Activated gamma-delta T cell treated with Interleukin-2 at 50 U/mL for 16 hours (primary cell): ENCODE data around the gene REV1.
"Not testable (repeated sequence)": the region's sequence is repeated elsewhere in the genome, so short reads cannot be mapped to it uniquely, and the experiment has no call there.

ENCODE experiments used
- DNase-seq: peaks from one replicate; pipeline ENCODE4 v3.0.0-alpha.2; 2020

REV1 gene

DNA sequence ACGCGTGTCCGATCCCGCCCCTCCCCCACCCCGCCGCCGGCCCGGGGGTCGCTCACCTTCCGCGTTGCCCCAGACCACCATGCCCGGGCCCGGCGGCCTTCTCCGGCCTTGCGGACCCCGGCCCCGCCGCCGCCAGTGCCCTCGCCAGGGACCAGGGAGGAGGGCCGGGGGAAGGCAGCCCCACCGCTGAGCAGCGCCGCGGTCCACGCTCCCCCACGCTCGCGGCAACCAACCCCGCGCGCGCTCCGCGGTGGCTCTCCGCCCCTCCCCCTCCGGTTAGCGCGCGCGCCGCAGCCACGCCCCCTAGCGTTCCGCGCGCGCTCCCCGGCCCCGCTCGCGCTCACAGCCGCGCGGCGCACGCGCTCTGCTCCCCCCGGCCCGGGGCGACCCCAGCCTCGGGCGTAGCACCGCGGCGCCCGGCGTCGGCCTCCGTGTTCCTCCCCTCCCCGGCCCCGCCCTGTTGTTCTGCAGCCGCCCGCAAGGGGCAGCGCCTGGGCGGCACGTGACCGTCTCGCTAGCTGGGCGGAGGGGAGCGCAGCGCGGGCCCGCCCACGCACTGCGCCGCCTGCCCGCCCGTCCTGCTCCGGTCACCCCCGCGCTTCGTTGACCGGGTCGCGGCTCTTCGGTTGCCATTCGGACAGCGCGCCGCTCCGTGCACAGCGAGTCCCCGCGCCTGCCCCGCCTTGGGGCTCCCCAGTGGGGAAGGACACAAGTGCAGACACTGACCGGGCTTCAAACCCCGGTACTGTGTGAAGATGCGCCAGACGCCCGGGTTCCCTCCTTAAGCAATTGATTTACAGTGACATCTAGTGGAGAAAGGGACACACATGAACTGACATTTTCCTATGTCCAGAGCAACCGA lies at the start of gene REV1:
REV1 (minus strand) TSS at position 257 of the 862 bp plus-strand sequence. CDS start 25,042 bp downstream, outside the sequence.
- peak; percentile 93 for DNase-seq

DNA sequence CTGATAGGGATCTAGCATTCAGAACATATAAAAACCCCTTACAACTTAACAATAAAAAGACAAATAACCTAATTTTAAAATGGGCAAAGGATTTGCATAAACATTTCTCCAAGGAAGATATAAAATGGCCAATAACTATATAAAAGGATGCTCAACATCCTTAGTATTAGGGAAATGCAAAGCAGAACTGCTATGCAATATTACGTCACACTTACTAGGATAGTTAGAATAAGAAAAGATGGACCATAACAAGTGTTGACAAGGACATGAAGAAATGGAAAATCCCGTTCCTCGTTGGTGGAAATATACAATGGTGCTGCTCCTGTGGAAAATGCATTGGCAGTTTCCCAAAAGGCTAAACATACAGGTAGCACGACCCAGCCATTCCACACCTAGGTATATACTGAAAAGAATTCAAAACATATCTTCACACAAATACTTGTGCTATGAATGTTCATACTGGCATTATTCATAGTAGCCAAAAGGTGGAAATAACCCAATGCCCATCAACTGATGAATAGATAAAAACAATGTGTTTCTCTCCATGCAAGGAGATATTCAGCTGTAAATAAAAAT lies 48.2 kb upstream of the REV1 start:
- DNase-seq, result no peak

DNA sequence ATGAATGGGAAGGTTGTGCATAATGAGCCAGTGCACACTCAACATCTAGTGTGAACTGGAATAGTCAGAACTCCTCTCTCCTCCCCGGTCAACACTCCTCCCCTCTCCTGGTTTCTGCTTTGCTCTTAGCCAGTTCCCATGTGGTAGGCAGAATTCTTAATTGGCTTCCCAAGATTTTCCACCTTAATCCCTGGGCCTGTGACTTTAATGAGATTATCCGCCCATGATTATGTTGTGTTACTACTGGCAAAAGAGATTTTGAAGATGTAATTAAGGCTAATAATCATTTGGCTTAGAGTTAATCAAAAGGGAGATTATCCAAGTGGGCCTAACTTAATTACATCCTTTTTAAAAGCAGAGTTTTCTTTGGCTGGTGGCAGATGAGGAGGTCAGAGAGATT lies 34.2 kb upstream of the REV1 start:
- no peak for DNase-seq

DNA sequence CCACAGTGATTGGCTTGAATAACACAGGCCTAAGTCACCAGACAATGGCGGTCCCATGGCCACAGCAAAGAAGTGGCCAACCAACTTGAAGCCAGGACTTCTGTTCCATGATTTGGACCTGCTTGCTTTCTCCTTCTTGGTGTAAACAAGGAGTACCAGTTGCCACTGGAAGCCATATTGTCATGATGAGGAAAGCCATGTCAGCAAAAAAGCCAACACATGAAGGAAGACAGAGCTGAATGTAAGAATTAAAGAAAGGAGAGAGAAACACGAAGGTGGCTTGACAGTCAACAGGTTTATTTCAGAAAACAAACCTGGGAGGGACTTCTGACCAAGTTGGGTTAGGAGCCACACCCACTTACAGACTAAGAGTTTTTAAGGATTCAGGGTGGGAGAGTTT lies 32.3 kb upstream of the REV1 start:
- DNase-seq, result no peak

DNA sequence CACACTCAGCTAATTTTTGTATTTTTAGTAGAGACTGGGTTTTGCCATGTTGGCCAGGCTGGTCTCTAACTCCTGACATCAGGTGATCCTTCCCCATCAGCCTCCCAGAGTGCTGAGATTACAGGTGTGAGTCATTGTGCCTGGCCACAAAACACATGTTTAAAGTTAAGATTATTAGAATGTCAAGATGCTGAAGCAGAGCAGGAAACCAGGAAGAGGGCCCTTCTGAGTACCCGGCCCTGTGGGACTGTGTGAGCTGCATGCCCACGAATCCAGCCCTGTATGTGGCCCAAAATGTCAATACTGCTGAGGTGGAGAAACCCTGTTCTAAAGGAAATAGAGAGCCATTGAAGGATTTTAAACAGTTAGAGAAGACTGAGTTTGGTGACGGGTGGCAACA lies 31.0 kb upstream of the REV1 start:
- no peak for DNase-seq

DNA sequence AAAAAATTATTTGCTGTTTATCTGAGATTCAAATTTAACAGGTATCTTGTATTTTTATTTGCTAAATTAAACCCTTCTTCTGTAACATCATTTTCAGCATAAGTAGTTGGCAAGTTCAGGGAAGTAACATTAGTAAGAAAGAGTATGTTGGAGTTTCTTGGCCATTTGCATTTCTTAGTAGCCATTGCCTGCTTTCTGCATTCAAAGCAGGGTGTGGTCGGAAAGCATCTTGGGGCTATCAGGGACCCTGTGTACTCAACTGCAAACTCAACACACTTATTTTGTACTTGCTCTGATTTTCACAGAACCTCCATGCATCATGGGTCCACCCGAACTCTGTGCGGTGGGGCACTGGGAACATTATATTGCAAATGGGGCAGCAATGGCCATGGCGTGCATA lies 30.4 kb upstream of the REV1 start:
- DNase-seq, result no peak

DNA sequence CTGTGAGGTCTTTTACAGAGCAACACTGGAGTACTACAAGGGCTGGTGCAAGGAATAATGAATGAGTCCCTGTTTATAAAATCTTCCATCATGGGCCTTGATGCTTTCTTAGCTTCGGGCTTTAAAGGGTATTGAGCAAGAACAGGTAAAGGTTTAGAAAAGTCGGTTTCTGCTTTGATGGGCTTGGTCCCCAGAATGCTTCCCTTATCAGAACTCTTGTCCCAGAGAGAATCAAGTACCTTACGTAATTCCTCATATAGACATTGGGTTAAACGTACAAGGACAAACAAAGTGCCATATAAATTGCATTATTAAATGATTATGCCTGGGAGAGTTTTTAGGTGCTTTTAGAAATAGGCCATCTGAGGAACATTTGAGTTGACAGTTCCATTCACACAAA lies 24.5 kb upstream of the REV1 start:
- DNase-seq, result no peak

DNA sequence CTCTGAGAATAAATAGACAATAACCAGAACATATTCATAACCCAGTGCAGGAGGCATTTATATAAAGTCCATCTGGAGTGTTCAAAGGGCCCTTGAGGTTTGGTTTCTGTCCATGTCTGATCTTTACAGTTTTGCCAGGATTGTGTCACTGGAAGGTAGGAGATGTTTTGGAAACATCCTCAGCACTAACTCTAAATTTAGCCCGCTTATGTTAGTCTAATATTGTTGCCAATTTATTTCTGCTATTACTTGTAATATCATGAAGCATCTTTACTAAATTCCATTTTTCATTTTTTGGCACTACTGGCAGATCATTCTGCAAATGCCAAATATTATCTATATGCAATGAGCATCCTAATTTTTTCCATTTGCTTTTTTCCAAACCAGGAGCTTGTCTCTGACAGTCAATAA lies 22.4 kb upstream of the REV1 start:
- no peak for DNase-seq

DNA sequence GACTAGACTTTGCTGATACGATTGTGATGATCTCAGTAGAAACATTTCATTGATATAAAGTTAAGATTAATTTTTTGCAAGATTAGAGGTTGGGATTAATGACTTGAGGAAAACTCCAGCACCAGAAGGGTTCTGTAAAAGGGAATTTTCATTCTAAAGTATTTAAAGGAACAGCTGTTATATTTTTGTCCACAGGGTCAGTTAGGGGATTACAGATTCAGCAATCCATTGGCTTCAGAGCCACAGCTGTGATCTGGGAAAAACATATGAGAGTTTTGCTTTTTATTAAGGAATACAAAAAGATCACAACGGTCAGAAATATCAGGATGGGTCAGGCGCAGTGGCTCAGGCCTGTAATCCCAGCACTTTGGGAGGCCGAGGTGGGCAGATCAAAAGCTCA lies 19.6 kb upstream of the REV1 start:
- DNase-seq, result no peak

DNA sequence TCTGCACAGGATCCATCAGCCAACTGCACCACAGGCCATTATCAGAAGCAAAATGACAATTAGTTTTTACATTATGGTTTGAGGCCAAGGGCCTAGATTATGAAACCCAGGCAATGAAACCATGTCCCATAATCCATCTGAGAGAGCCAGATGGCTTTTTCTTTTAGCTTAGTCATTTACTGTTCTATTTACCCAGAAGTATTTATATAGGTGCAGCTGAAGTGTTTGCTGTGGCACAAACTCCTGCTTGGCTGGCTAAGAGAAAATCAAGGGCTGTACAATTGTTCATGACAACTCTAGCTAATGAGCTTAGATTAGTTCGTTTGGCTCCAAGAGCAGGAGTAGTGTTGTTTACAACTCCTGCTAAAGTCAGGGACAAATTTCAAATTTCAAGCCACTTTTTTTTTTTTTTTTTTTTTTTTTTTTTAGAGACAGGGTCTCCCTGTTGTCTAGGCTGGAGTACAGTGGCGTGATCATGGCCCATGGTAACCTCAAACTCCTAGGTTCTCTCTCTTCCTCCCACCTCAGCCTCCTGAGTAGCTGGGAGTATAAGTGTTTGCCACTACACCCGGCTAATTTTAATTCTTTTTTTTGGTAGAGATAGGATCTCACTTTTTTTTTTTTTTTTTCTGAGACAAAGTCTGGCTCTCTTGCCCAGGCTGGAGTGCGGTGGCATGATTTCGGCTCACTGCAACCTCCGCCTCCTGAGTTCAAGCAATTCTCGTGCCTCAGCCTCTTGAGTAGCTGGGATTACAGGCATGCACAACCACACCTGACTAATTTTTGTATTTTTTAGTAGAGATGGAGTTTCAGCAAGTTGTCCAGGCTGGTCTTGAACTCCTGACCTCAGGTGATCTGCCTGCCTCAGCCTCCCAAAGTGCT lies 18.4 kb upstream of the REV1 start:
- no peak for DNase-seq

DNA sequence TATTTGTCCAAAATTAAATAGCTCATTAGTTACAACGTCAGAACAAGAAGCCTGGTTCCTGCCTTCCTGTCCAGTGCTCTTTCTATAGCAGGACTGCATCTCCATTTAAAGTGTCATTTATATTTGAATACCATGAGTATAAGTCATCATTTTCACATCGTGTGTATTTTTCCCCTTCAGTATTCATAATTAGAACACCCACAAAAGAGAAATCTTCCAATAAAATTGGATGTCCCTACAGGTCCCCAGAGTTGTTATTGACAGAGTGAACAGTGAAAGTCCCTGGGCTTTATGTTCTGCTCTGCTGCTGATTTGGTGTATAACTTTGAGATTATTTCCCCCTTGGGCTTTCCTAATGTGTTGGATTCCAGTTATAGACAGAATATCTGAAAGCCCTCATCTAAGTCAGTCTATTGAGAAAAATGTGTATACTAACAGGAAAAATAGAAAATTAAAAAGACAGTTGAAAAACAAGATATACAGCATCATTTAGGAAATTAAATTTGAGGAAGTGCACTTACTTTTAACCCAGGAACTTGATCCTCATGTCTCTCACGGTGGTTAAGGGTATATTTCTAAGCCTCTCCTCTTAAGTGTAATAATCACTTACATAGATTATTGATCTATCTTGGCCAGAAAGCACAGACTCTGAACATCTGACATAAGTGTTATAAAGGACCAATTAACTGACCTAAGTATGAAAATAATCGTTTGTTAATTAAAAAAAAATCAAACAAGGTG lies 15.2 kb upstream of the REV1 start:
- DNase-seq, result no peak

DNA sequence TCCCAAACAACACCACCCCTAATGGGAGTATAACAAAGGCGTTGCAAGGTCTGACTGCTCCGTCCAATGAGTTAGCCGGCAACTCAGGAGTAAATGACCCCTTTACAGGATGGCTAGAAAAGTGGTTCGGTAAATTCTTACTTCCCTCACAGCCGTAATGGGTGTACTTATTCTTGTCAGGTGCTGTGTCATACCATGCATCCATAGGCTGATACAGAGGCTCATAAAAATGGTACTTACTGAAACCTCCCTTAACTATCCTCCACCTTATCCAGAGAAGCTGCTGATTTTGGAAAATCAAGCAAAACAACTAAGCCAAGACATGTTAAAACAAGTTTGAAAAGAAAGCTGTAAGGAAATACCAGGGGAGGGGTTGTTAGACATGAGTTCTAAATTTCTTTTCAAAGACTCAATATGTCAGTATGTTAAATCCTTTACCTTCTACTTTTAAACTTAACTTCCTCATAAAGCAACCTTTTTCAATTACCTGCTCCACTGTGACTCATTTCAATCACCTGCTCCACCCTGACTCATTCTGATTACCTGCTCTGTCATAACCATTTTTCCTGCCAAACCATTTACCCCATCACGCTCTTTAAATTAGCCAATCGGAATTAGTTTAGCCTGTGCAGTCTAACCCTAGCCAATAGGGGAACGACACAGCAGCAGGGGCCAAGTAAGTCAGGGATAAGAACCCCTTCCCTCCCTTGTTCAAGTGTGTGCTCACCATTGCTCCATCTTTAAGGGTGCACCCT lies 14.0 kb upstream of the REV1 start:
- DNase-seq, result not testable (repeated sequence)

DNA sequence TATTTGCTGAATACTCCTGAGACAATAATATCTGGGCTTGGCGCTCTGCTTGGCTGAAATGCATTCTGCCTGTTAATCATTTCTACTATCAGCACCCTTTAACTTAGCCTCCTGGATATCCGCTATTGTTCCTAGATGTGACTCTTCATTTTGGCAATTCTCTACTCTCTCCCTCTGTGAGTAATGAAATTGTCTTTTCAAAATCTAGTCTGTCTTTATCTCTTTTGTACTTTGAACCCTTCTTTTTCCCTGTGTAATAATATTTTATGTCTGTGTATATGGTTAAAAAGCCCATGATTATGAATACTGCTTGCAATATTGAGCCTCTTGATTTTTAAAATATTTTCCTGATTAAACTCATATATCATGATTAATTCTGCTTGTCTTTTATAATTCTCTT lies 6.2 kb upstream of the REV1 start:
- DNase-seq, result no peak

DNA sequence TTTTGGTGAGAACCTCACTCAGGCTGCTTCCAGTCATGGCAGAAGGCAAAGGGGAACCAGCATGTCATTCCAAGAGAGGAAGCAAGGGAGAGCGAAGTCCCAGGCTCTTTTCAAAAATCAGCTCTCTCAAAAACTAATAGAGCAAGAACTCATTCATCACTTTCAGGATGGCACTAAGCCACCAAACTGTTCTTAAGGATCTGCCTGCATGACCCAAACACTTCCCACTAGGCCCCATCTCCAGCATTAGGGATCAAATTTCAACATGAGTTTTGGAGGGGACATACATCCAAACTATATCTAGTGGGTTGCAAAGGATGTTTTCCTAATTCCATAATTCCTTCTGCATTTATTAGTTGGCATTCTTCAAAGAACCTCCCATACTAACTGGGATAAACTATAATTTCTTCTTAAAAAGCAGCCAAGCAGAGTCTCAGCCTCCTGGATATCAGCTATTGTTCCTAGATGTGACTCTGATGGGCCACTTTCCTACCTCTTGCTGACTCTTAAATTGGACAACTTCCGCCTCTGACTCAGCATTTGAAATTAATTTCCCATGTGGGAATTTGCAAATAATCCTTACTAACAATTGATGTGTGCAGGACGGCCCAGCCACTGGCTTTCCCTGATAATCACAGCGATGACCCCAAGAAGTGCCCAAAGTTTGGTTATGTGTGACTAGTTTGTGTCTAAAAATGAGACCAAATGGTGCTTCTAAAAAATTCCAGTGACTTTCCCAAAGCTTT lies 5.5 kb upstream of the REV1 start:
- DNase-seq, result no peak

DNA sequence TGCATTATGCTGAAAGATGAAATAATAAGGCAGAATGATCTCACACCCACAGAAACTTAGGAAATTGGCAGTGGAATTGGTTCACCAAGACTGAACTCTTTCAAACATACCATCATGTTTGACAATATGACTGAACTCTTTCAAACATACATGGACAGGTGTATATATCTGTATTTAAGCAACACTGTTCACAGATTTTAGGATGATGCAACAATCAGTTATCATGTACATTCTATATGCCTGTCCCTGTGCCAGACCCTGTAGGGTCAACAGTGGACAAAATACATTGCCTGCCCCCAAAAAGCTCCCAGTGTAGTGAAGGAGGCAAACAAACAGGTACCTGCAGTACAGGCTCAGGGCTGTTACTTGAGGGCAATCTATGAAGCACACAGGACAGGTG lies 2.9 kb upstream of the REV1 start:
- DNase-seq, result no peak

DNA sequence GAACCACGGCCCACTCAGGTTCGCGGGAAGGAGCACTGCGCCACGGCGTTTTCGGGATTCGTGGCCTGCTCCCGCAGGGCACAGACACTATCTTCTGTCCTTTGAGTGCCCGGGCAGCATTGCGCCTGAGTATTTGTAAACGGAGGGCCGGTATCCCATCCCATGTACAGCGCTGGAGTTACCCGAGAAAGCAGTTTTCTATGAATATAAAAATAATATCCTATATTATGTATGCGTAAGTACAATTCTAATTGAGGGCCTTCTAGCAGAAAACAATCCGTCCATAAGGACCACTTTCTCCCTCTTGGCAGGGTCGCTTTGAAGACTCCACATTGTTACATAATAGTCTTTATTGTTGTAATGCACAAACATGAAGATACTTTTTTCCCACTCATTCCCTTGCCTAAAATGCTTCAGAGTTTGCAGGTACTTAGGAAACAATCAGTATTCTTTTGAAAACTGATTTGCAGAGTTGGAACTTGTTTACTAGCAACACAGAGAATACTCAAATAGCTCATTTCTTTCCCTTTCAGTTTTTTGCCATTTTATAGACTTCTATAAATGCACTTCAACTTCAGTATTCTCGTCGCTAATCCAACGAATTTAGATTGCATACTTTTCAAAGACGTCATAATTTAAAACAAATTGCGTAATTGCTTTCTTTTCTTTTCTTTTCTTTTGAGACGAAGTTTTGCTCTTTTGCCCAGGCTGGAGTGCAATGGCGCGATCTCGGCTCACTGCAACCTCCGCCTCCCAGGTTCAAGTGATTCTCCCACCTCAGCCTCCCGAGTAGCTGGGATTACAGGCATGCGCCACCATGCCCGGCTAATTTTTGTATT lies 1.0 kb upstream of the REV1 start:
- no peak for DNase-seq

DNA sequence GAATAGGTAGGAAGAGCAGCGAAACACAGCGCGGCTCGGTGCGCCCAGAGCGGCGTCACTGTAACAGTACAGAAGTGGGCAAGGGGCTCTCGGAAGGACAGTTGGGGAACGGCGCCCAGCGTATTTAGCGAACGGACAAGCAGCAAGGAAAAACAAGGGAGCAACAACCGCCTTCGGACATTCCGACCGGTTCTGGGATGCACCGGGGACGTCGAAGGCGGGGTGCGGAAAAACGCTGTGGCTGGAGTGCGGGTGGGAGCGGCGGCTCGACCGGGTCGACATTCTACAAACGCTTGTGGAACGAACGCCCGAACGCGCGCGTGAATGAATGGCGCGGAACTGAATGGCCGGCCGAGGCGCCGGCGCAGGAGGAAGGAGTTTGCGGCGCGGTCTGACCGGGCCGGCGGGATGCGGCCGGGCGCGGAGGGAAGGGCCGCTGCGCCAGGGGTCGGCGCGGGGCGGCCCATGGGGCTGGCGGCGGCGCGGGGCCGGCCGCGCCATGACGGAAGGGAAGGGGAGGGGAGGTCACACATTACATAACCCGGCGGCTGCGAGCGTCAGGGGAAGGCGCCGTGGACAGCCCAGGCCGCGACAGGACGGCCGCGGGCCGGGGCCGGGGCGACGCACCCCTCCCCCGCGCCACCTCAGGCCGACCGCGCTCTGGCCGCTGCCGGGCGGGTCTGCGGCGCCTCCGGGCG lies 605 bp downstream of the REV1 start:
- peak; percentile 41 for DNase-seq

DNA sequence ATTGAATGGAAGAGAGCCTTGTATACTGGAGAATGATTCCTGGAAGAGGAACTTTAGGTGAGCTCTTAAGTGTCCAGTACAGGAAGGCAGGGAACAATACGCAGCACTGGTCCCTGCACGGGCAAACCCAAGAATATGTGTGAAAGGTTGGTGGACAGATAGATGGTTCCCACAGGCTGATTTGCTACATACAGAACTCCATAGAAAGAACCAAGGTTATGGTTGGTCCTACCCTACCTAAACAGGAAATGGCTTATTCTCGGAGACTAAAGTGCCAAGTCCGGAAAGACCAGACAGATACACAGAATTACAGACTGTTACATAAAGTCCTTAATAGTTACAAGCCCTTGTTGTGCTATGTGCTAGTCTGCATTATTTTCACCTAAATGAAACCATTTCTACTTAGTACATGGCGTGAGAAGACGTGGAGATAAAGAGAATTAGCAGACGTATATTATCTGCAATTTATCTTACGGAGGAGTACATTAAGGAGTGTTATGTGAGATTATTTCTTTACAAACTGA lies 1.2 kb downstream of the REV1 start:
- no peak for DNase-seq

DNA sequence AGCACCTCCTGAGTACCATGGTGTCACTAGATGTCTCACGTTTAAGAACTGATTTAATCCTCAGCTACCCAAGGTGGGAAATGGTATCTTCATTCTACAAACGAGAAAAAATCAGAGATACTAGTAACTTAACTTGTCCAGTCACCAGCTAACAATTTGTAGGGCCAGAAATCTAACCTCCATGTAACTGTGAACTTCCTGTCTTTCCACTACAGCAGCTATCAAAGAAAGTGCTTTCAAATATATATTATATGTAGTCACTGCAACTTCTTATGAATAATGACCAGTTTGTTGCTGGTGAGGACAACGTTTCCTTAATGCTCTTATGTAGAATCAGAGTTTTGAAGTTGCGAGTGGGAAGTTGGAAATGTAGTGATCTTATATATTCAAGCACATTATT lies 1.9 kb downstream of the REV1 start:
- DNase-seq, result no peak

DNA sequence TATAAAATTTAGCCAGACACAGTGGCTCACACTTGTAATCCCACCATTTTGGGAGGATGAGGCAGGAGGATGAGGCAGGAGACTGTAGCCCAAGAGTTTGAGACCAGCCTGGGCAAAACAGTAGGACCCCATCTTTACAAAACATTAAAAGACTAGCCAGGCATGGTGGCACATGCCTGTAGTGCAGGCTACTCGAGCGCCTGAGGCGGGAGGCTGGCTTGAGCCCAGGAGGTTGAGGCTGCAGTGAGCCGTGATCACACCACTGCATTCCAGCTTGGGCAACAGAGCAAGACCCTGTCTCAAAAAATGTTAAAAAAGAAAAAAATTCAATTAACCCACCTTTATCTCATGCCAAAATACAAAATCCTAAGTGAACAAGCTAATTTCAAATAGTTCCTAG lies 4.0 kb downstream of the REV1 start:
- no peak for DNase-seq
